ENCODE results near the gene TSHZ3.

DNA sequence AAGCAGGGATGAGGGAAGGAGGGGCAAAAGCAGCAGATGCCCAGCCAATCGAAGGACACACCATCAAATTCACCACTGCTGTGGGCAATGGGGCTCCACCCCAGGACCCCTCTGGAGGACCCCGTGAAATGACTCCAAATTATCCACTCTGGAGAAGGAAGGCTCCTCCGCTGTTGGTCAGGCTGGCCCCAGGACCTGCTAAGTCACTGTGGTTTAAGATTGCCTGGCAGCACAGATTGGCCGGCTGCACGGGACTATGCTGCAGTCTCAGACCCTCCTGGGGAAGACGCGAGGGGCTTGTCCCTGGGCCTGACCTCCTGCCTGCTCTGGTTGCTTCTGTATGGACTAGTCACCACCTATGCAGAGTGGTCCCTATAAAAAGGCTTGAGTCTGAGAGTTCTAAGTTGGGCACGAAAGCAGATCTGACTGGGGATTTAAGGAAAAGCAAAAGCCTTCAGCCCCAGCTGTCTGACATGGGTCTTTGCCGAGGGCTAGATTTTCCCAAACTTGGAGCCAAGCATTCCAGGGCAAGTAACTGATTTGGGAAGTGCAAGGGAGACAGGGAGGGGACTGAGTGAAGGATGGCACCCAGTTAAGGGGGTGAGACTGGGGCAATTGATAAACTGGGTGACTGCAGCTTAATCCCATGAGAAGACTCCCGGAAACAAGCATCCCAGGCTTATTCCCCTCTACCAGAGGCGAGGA is 91.7 kb downstream of the TSHZ3 start:
- no peak for TF ChIP-seq POLR2A (IDR thresholded peaks at IDR 0.05)
- TF ChIP-seq, protein P1, sequence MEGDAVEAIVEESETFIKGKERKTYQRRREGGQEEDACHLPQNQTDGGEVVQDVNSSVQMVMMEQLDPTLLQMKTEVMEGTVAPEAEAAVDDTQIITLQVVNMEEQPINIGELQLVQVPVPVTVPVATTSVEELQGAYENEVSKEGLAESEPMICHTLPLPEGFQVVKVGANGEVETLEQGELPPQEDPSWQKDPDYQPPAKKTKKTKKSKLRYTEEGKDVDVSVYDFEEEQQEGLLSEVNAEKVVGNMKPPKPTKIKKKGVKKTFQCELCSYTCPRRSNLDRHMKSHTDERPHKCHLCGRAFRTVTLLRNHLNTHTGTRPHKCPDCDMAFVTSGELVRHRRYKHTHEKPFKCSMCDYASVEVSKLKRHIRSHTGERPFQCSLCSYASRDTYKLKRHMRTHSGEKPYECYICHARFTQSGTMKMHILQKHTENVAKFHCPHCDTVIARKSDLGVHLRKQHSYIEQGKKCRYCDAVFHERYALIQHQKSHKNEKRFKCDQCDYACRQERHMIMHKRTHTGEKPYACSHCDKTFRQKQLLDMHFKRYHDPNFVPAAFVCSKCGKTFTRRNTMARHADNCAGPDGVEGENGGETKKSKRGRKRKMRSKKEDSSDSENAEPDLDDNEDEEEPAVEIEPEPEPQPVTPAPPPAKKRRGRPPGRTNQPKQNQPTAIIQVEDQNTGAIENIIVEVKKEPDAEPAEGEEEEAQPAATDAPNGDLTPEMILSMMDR (IDR thresholded peaks at IDR 0.05) = no peak

All from heart left ventricle (tissue), 13 donors.